ENCODE measurements around the gene BTBD8.

GRCh38 chr1:92194511-92194910 lies 114.4 kb downstream of the BTBD8 start:
- TF ChIP-seq CTCF (IDR thresholded peaks at IDR 0.05) (no peak), POLR2A (IDR thresholded peaks at IDR 0.05) (no peak)

All from suprapubic skin (tissue), 3 donors.